ENCODE measurements around the gene LDB3.

LDB3 gene

GRCh38 chr10:86708783-86709380 lies 40.6 kb downstream of the LDB3 start:
- no peak overlapping the region for H3K4me3 ChIP-seq (ENCODE audit: low read length)
- H4K8ac ChIP-seq (ENCODE audit: low read depth, low read length), result no peak overlapping the region
- no peak overlapping the region for H2BK15ac ChIP-seq (replicated peaks; ENCODE audit: low read depth)
- no peak overlapping the region for H2AK5ac ChIP-seq (ENCODE audit: low read length)
- H3K27me3 ChIP-seq (ENCODE audit: insufficient read depth, low read length, poor library complexity), result no peaks in the 10 kb centered on the region
- peaks cover 12% of the 10 kb centered on the region for H3K4me1 ChIP-seq (ENCODE audit: control insufficient read depth, low read depth, low read length)
- no peak overlapping the region for H3K23ac ChIP-seq (ENCODE audit: low read length)
- H4K5ac ChIP-seq (ENCODE audit: low read length), result no peak overlapping the region
- H3K4ac ChIP-seq (ENCODE audit: low read depth, low read length), result no peak overlapping the region
- DNase-seq, result no peak
- H3K9ac ChIP-seq (ENCODE audit: low read length), result no peak overlapping the region
- H3K27ac ChIP-seq (ENCODE audit: low read depth, low read length), result no peak overlapping the region
- H3K4me2 ChIP-seq (ENCODE audit: low read length), result no peak overlapping the region
- WGBS (ENCODE audit: extremely low coverage, insufficient coverage, low lambda C conversion rate), result no CpG with 5 or more reads among the region's 5 CpGs
- no peak overlapping the region for H2BK120ac ChIP-seq (ENCODE audit: low read depth, low read length)
- peak overlapping the region; percentile 6 for H3K56ac ChIP-seq (ENCODE audit: low read length)
- H3K79me1 ChIP-seq (ENCODE audit: low read length), result no peaks in the 10 kb centered on the region
- H3K79me2 ChIP-seq (ENCODE audit: control insufficient read depth, insufficient read depth, low read length), result no peaks in the 10 kb centered on the region
- H2BK5ac ChIP-seq (ENCODE audit: low read length), result no peak overlapping the region
- H3K36me3 ChIP-seq (ENCODE audit: control insufficient read depth, insufficient read depth, low read length), result no peaks in the 10 kb centered on the region
- no peak overlapping the region for H3K18ac ChIP-seq (ENCODE audit: low read length)

GRCh38 chr10:86709396-86710185 lies 41.3 kb downstream of the LDB3 start:
- Histone ChIP-seq H3K79me1 (ENCODE audit: low read length) (no peaks in the 10 kb centered on the region), H3K56ac (ENCODE audit: low read length) (peak overlapping the region; percentile 69), H3K4me1 (ENCODE audit: control insufficient read depth, low read depth, low read length) (peaks cover 12% of the 10 kb centered on the region), H3K4ac (ENCODE audit: low read depth, low read length) (no peak overlapping the region), H2BK15ac (replicated peaks; ENCODE audit: low read depth) (no peak overlapping the region), H3K27ac (ENCODE audit: low read depth, low read length) (no peak overlapping the region), H3K36me3 (ENCODE audit: control insufficient read depth, insufficient read depth, low read length) (no peaks in the 10 kb centered on the region), H4K5ac (ENCODE audit: low read length) (no peak overlapping the region), H3K4me2 (ENCODE audit: low read length) (no peak overlapping the region), H2BK5ac (ENCODE audit: low read length) (no peak overlapping the region), H2AK5ac (ENCODE audit: low read length) (peak overlapping the region; percentile 90), H3K27me3 (ENCODE audit: insufficient read depth, low read length, poor library complexity) (no peaks in the 10 kb centered on the region), H4K8ac (ENCODE audit: low read depth, low read length) (no peak overlapping the region), H3K18ac (ENCODE audit: low read length) (no peak overlapping the region), H2BK120ac (ENCODE audit: low read depth, low read length) (no peak overlapping the region), H3K23ac (ENCODE audit: low read length) (no peak overlapping the region), H3K79me2 (ENCODE audit: control insufficient read depth, insufficient read depth, low read length) (no peaks in the 10 kb centered on the region), H3K9ac (ENCODE audit: low read length) (no peak overlapping the region), H3K4me3 (ENCODE audit: low read length) (no peak overlapping the region)
- WGBS (ENCODE audit: extremely low coverage, insufficient coverage, low lambda C conversion rate), result no CpG with 5 or more reads among the region's 16 CpGs
- DNase-seq, result no peak

DNA sequence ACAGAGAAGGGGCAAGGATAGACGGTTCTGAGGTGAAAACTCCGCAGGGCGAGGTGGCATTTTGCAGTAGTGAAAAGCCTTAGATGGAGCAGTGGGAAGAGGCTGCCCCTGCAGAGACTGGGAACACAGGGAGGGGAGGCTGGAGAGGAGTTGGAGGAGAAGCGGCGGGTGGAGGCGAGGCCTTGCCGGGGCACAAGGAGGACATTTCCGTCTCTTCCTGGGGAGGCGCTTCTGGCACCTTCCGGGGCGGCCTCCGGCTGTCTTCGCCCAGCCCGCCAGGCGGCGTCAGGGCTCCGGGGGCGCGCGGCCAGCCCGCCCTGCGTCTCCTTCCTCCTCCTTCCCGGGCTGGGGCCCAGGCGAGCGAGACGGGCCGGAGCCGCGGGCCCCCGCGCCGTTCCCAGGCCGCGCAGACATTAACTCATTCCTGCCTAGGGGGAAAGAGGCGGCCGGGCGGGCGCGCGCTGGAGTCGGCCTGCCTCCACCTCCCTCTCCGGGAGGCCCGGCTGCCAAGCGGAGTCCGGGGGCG lies 42.7 kb downstream of the LDB3 start:
- Histone ChIP-seq H3K4me2 (ENCODE audit: low read length) (peak overlapping the region; percentile 44), H3K4ac (ENCODE audit: low read depth, low read length) (peak overlapping the region; percentile 81), H2BK15ac (replicated peaks; ENCODE audit: low read depth) (no peak overlapping the region), H3K27ac (ENCODE audit: low read depth, low read length) (peak overlapping the region; percentile 93), H3K4me3 (ENCODE audit: low read length) (peak overlapping the region; percentile 22), H4K5ac (ENCODE audit: low read length) (peak overlapping the region; percentile 59), H3K79me1 (ENCODE audit: low read length) (no peaks in the 10 kb centered on the region), H3K18ac (ENCODE audit: low read length) (peak overlapping the region; percentile 94), H3K9ac (ENCODE audit: low read length) (peak overlapping the region; percentile 85), H3K27me3 (ENCODE audit: insufficient read depth, low read length, poor library complexity) (no peaks in the 10 kb centered on the region), H4K8ac (ENCODE audit: low read depth, low read length) (peak overlapping the region; percentile 59), H3K36me3 (ENCODE audit: control insufficient read depth, insufficient read depth, low read length) (no peaks in the 10 kb centered on the region), H2AK5ac (ENCODE audit: low read length) (peak overlapping the region; percentile 93), H3K4me1 (ENCODE audit: control insufficient read depth, low read depth, low read length) (peaks cover 13% of the 10 kb centered on the region), H2BK5ac (ENCODE audit: low read length) (peak overlapping the region; percentile 83), H3K79me2 (ENCODE audit: control insufficient read depth, insufficient read depth, low read length) (no peaks in the 10 kb centered on the region), H2BK120ac (ENCODE audit: low read depth, low read length) (peak overlapping the region; percentile 51), H3K56ac (ENCODE audit: low read length) (peak overlapping the region; percentile 95), H3K23ac (ENCODE audit: low read length) (peak overlapping the region; percentile 95)
- no CpG with 5 or more reads among the region's 46 CpGs for WGBS (ENCODE audit: extremely low coverage, insufficient coverage, low lambda C conversion rate)
- peak; percentile 96 for DNase-seq

DNA sequence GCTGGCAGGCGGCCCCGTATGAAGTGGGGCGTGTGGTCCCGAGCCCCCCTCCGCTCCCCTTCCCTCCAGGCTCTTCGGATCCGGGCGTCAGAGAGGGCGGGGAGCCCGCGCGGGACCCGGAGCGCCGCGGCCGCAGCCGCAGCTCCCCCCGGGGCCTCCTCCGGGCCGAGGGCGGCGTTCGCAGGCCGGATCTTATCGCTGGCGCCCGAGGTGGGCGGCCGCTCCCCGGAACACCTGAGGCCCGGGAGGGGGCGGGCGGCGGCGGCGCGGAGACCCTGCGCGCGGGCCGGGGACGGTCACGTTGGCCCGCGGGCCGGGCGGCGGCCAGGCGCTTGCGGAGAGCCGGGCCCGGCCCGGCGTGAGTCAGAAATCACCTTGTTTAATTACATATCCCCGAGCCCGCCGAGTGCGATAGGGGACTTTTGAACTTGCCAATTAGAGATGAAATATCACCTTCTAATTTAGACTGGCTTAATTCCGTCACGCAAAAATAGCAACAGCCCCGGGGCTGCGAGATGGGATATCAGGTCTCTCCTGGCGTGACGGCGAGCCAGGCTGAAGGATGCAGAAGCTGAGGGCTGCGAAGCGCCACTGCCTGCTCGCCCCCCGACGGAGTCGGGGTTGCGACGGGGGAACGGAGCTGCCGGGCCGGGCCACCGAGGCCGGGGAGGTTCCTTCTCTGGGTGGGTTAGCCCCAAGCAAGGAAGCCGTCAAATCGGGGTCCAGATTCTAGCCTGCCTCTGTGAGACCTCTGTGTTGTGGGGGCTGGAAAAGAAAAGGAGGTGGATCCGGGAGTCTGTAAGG lies 43.4 kb downstream of the LDB3 start:
- H4K5ac ChIP-seq (ENCODE audit: low read length), result no peak overlapping the region
- H3K27me3 ChIP-seq (ENCODE audit: insufficient read depth, low read length, poor library complexity), result no peaks in the 10 kb centered on the region
- no peak overlapping the region for H2BK15ac ChIP-seq (replicated peaks; ENCODE audit: low read depth)
- H3K18ac ChIP-seq (ENCODE audit: low read length), result peak overlapping the region; percentile 94
- H3K23ac ChIP-seq (ENCODE audit: low read length), result peak overlapping the region; percentile 95
- H3K4me1 ChIP-seq (ENCODE audit: control insufficient read depth, low read depth, low read length), result peaks cover 13% of the 10 kb centered on the region
- peak overlapping the region; percentile 93 for H3K27ac ChIP-seq (ENCODE audit: low read depth, low read length)
- peak; percentile 76 for DNase-seq
- H2BK120ac ChIP-seq (ENCODE audit: low read depth, low read length), result peak overlapping the region; percentile 51
- H3K4me2 ChIP-seq (ENCODE audit: low read length), result peak overlapping the region; percentile 85
- H3K56ac ChIP-seq (ENCODE audit: low read length), result peak overlapping the region; percentile 95
- peak overlapping the region; percentile 51 for H3K4me3 ChIP-seq (ENCODE audit: low read length)
- WGBS (ENCODE audit: extremely low coverage, insufficient coverage, low lambda C conversion rate), result no CpG with 5 or more reads among the region's 82 CpGs
- H3K79me1 ChIP-seq (ENCODE audit: low read length), result no peaks in the 10 kb centered on the region
- H2BK5ac ChIP-seq (ENCODE audit: low read length), result peak overlapping the region; percentile 74
- H2AK5ac ChIP-seq (ENCODE audit: low read length), result no peak overlapping the region
- peak overlapping the region; percentile 59 for H4K8ac ChIP-seq (ENCODE audit: low read depth, low read length)
- peak overlapping the region; percentile 85 for H3K9ac ChIP-seq (ENCODE audit: low read length)
- no peaks in the 10 kb centered on the region for H3K36me3 ChIP-seq (ENCODE audit: control insufficient read depth, insufficient read depth, low read length)
- H3K4ac ChIP-seq (ENCODE audit: low read depth, low read length), result peak overlapping the region; percentile 81
- no peaks in the 10 kb centered on the region for H3K79me2 ChIP-seq (ENCODE audit: control insufficient read depth, insufficient read depth, low read length)

DNA sequence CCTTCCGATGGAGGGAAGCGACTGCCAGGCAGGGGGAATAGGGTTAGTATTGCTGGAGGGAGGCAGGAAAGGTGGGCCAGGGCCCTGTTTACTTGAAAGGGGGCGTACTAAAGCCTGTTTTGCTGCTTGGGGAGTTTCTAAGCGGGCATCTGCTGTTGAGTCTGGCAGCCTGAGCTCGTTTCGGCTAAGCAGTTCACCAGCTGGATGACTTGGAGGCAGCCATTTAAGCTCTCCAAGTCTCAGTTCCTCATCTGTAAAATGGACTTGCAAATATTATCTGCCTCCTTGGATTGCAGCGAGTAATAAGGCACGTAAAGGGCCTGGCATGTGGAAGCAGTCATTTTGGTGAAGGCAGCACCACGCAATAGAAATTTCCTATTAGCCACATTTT lies 44.0 kb downstream of the LDB3 start:
- Histone ChIP-seq H3K79me2 (ENCODE audit: control insufficient read depth, insufficient read depth, low read length) (no peaks in the 10 kb centered on the region), H3K23ac (ENCODE audit: low read length) (peak overlapping the region; percentile 95), H4K8ac (ENCODE audit: low read depth, low read length) (no peak overlapping the region), H3K18ac (ENCODE audit: low read length) (peak overlapping the region; percentile 94), H3K4me2 (ENCODE audit: low read length) (peak overlapping the region; percentile 85), H3K27ac (ENCODE audit: low read depth, low read length) (peak overlapping the region; percentile 93), H4K5ac (ENCODE audit: low read length) (no peak overlapping the region), H3K4me1 (ENCODE audit: control insufficient read depth, low read depth, low read length) (peaks cover 13% of the 10 kb centered on the region), H3K4ac (ENCODE audit: low read depth, low read length) (no peak overlapping the region), H3K27me3 (ENCODE audit: insufficient read depth, low read length, poor library complexity) (no peaks in the 10 kb centered on the region), H3K56ac (ENCODE audit: low read length) (peak overlapping the region; percentile 95), H2BK15ac (replicated peaks; ENCODE audit: low read depth) (no peak overlapping the region), H3K9ac (ENCODE audit: low read length) (peak overlapping the region; percentile 85), H2BK120ac (ENCODE audit: low read depth, low read length) (no peak overlapping the region), H2BK5ac (ENCODE audit: low read length) (peak overlapping the region; percentile 74), H3K79me1 (ENCODE audit: low read length) (no peaks in the 10 kb centered on the region), H3K36me3 (ENCODE audit: control insufficient read depth, insufficient read depth, low read length) (no peaks in the 10 kb centered on the region), H3K4me3 (ENCODE audit: low read length) (peak overlapping the region; percentile 51), H2AK5ac (ENCODE audit: low read length) (no peak overlapping the region)
- WGBS (ENCODE audit: extremely low coverage, insufficient coverage, low lambda C conversion rate), result no CpG with 5 or more reads among the region's 9 CpGs
- peak; percentile 76 for DNase-seq
